Spleen (tissue), 11 donors: ENCODE results near the gene CHST12. TPM values are rescaled to one million over a fixed set of nuclear protein-coding genes. Genes with fewer than 3 reads are reported as not detected.

Source experiments
- DNase-seq: peaks from one replicate; pipeline ENCODE4 v3.0.0-alpha.2; 2020
- H3K27ac ChIP-seq, 8 donors: fragments of 200-600 bp; sonication (generic) in 7 of 8; 1 replicate in 4 of 8; 2 replicates in 4 of 8; pipeline versions ENCODE4 v1.5.0 to v1.8.0; 2016 to 2021; ENCODE audit warnings: inconsistent platforms in 4 of 8, mild to moderate bottlenecking in 4 of 8, moderate library complexity in 1 of 8
- H3K27me3 ChIP-seq, 7 donors: fragments of 200-600 bp; sonication (generic) in 6 of 7; replicated peaks in 1 of 7; 1 replicate in 4 of 7; 2 replicates in 3 of 7; pipeline versions ENCODE4 v1.5.0 to v1.8.0; 2016 to 2021; ENCODE audit warnings: inconsistent platforms in 3 of 7, mild to moderate bottlenecking in 1 of 7
- H3K36me3 ChIP-seq, 6 donors: fragments of 200-600 bp; sonication (generic) in 5 of 6; 1 replicate in 4 of 6; 2 replicates in 2 of 6; pipeline versions ENCODE4 v1.5.0 to v1.8.0; 2016 to 2021; ENCODE audit warnings: inconsistent platforms in 2 of 6
- H3K4me1 ChIP-seq, 6 donors: fragments of 200-600 bp; sonication (generic) in 5 of 6; 1 replicate in 3 of 6; 2 replicates in 3 of 6; pipeline versions ENCODE4 v1.5.0 to v1.8.0; 2016 to 2021; ENCODE audit warnings: inconsistent platforms in 3 of 6
- H3K4me3 ChIP-seq, 8 donors: fragments of 200-600 bp; sonication (generic) in 7 of 8; 1 replicate in 4 of 8; 2 replicates in 4 of 8; pipeline versions ENCODE4 v1.5.0 to v1.8.0; 2016 to 2021; ENCODE audit warnings: inconsistent platforms in 4 of 8, mild to moderate bottlenecking in 4 of 8, moderate library complexity in 2 of 8
- H3K9me3 ChIP-seq, 8 donors: fragments of 200-600 bp; sonication (generic) in 7 of 8; 1 replicate in 4 of 8; 2 replicates in 4 of 8; pipeline versions ENCODE4 v1.5.0 to v1.8.0; 2016 to 2021; ENCODE audit warnings: inconsistent platforms in 4 of 8
- CTCF ChIP-seq, 11 experiments: fragments of 200-600 bp in 7 of 11; fragments of 450-650 bp in 4 of 11; sonication (generic) in 4 of 11; IDR thresholded peaks in 8 of 11; conservative IDR thresholded peaks in 3 of 11; 1 replicate in 7 of 11; 2 replicates in 4 of 11; pipeline versions ENCODE4 v1.4.0 to v1.8.0; 2016 to 2021; ENCODE audit warnings: antibody characterized with exemption in 11 of 11, inconsistent platforms in 4 of 11, mild to moderate bottlenecking in 1 of 11
- POLR2A ChIP-seq, 3 donors: fragments of 450-650 bp; IDR thresholded peaks; one replicate each; pipeline ENCODE4 v1.5.1; 2017; ENCODE audit warnings: antibody characterized with exemption in 3 of 3, mild to moderate bottlenecking in 1 of 3
- POLR2AphosphoS5 ChIP-seq, 3 donors: sonication (generic); formaldehyde crosslinking; IDR thresholded peaks; one replicate each; pipeline ENCODE4 v1.5.1; 2017; ENCODE audit warnings: antibody characterized with exemption in 3 of 3
- WGBS, 5 donors: extraction: QIAGEN DNeasy Blood & Tissue Kit in 3 of 5; methylation state at CpG; one replicate each; pipeline versions ENCODE4 v1.1.5 to v1.1.7; 2013 to 2018; 5-methylcytosine and 5-hydroxymethylcytosine counted together
- intact Hi-C: fragments of 100-400 bp; cut with DNase I; formaldehyde crosslinking; loops from one replicate; pipeline ENCODE4 v1.15.0; 2023; ENCODE audit warnings: low total_unique reads
- polyA plus RNA-seq, 3 donors: library from polyadenylated mRNA; stranded (reverse); fragments of 200-250 nt; gene quantifications; one replicate each; pipeline ENCODE4 v1.2.1, GENCODE V29; 2013
- total RNA-seq, 7 donors: library from RNA; depleted of rRNA in 3 of 7; stranded (reverse); fragments of >200 nt in 3 of 7; fragmentation: NEBNext Ultra II Directional in 4 of 7; extraction: Animal tissue kit (Norgen Biotek cat#: 25700) in 4 of 7; gene quantifications; one replicate each; pipeline versions ENCODE4 v1.1.0 to v1.2.1, GENCODE V29; 2016 to 2021
- donor health status: healthy with polysubstance abuse.
- donor health status: DM: no; HTN: no; CAD: no; lungs with moderate emphysema.
- donor health status: DM: no; HTN: no; CAD: no.
- donor health status: Bipolar disorder and iron deficiency.
- donor health status: healthy.
- donor health status: DM: no; HTN: no; CAD: no.
- donor health status: DM: yes; HTN: yes; CAD: no.

The CHST12 gene
- total and polyA plus RNA-seq, 10 donors: 7.7 to 51.4 (median 31.6) TPM

DNA sequence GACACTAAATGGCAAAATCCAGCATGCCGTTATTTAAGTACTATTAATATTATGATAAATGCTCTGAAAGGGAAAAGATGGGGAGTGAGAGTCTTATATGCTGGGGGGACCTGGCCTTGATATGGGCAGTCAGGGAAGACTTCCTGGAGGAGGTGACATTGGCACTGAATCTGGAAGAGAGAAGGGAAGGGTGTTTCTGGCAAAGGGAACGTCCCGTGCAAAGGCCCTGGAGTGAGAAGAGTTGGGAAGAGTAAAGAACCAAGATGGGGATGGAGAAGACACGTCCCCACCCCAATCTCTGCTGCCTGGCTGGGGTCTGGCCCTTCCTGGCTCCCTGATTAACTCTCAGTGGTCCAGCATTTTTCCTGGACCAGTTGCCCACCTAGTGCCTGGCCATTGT lies 77.8 kb downstream of the CHST12 start:
- 80 to 91% (median 84%) methylated on average over 4 of the region's 4 CpGs for WGBS, 5 donors
- H3K4me1 ChIP-seq: peaks cover 13 to 34% (median 16%) of the 10 kb centered on the region in 6 donors
- no peak for TF ChIP-seq POLR2A (IDR thresholded peaks at IDR 0.05)
- TF ChIP-seq POLR2AphosphoS5 (IDR thresholded peaks at IDR 0.05): no peak
- TF ChIP-seq CTCF (IDR thresholded peaks at IDR 0.05 in 8 of 11, conservative IDR thresholded peaks at IDR 0.05 in 3 of 11): no peak
- no peak overlapping the region for H3K27ac ChIP-seq
- no peak for DNase-seq
- no peak overlapping the region for H3K4me3 ChIP-seq
- peaks cover 0 to 37% (median 0%) of the 10 kb centered on the region in 7 donors for H3K27me3 ChIP-seq
- H3K9me3 ChIP-seq: peaks cover 0 to 12% (median 10%) of the 10 kb centered on the region in 8 donors
- intact Hi-C loops: no loop called here
- no peaks in the 10 kb centered on the region for H3K36me3 ChIP-seq

- Histone ChIP-seq H3K4me1 (peaks cover 5 to 26% (median 6%) of the 10 kb centered on the region in 6 donors), H3K27me3 (peaks cover 0 to 33% (median 0%) of the 10 kb centered on the region in 7 donors), H3K4me3 (no peak overlapping the region), H3K27ac (no peak overlapping the region), H3K36me3 (no peaks in the 10 kb centered on the region), H3K9me3 (peaks cover 0 to 12% (median 10%) of the 10 kb centered on the region in 8 donors)
- WGBS, 5 donors: 79 to 93% (median 84%) methylated on average over 10 of the region's 10 CpGs
- intact Hi-C loops: no loop called here
- no peak for DNase-seq
- TF ChIP-seq CTCF (IDR thresholded peaks at IDR 0.05 in 8 of 11, conservative IDR thresholded peaks at IDR 0.05 in 3 of 11) (no peak), POLR2AphosphoS5 (IDR thresholded peaks at IDR 0.05) (no peak), POLR2A (IDR thresholded peaks at IDR 0.05) (no peak)
Measured at GRCh38 chr7:2482725-2483451, 79.5 kb downstream of the CHST12 start.

- Histone ChIP-seq H3K4me1 (peaks cover 0 to 26% (median 3%) of the 10 kb centered on the region in 6 donors), H3K4me3 (no peak overlapping the region), H3K9me3 (peaks cover 0 to 12% (median 10%) of the 10 kb centered on the region in 8 donors), H3K27ac (no peak overlapping the region), H3K36me3 (no peaks in the 10 kb centered on the region), H3K27me3 (peaks cover 0 to 33% (median 0%) of the 10 kb centered on the region in 7 donors)
- WGBS, 5 donors: 76 to 84% (median 80%) methylated on average over 5 of the region's 5 CpGs
- intact Hi-C loops: no loop called here
- DNase-seq: no peak
- no peak for TF ChIP-seq POLR2A (IDR thresholded peaks at IDR 0.05)
- TF ChIP-seq POLR2AphosphoS5 (IDR thresholded peaks at IDR 0.05): no peak
- TF ChIP-seq CTCF (IDR thresholded peaks at IDR 0.05 in 8 of 11, conservative IDR thresholded peaks at IDR 0.05 in 3 of 11): no peak
Measured at GRCh38 chr7:2483494-2483893, 80.1 kb downstream of the CHST12 start.

- Histone ChIP-seq H3K9me3 (peaks cover 0 to 12% (median 10%) of the 10 kb centered on the region in 8 donors), H3K4me3 (no peak overlapping the region), H3K36me3 (no peaks in the 10 kb centered on the region), H3K27me3 (peaks cover 0 to 23% (median 0%) of the 10 kb centered on the region in 7 donors), H3K4me1 (peaks cover 0 to 26% (median 9%) of the 10 kb centered on the region in 6 donors), H3K27ac (no peak overlapping the region)
- no peak for TF ChIP-seq POLR2A (IDR thresholded peaks at IDR 0.05)
- no peak for DNase-seq
- intact Hi-C loops: no loop called here
- 76 to 85% (median 82%) methylated on average over 11 to 12 of the region's 12 CpGs for WGBS, 5 donors
Measured at GRCh38 chr7:2484868-2485267, 81.5 kb downstream of the CHST12 start.
